HepG2 (cell line): Measurements from ENCODE around the gene RPL27A. TPM values are rescaled to one million over a fixed set of nuclear protein-coding genes. Genes with fewer than 3 reads are reported as not detected.

Experiments used
- CHD4 ChIP-seq: fragments of 200-600 bp; sonication (generic); IDR thresholded peaks from 2 replicates; pipeline ENCODE4 v1.7.0; 2017; ENCODE audit warnings: mild to moderate bottlenecking, low read length, borderline replicate concordance
- DPF2 ChIP-seq: sonication (generic); formaldehyde crosslinking; IDR thresholded peaks from 2 replicates; pipeline ENCODE4 v1.4.0; 2020; ENCODE audit warnings: mild to moderate bottlenecking, low read depth, missing genetic modification reagents, borderline replicate concordance
- GABPA ChIP-seq, 2 experiments: IDR thresholded peaks; 2 replicates each; pipeline ENCODE4 v1.6.1; 2011 to 2016; ENCODE audit warnings: low read depth in 2 of 2, low read length in 1 of 2, missing biosample characterization in 1 of 2, missing genetic modification characterization in 1 of 2
- GTF2F1 ChIP-seq: fragments of 150-350 bp; IDR thresholded peaks from 2 replicates; pipeline ENCODE4 v1.6.1; 2014; ENCODE audit warnings: low read length
- HNRNPUL1 ChIP-seq: fragments of 200-400 bp; formaldehyde crosslinking; IDR thresholded peaks from 2 replicates; pipeline ENCODE4 v1.6.1; 2017; ENCODE audit warnings: low read depth, mild to moderate bottlenecking, low read length, moderate library complexity
- KLF11 ChIP-seq: IDR thresholded peaks from 2 replicates; pipeline ENCODE4 v1.6.1; 2016; ENCODE audit warnings: missing compliant biosample characterization
- MAFF ChIP-seq: IDR thresholded peaks from 2 replicates; pipeline ENCODE4 v1.6.1; 2011; ENCODE audit warnings: low read depth, low read length, improper control_type of control experiment
- NR2F6 ChIP-seq, 2 experiments: IDR thresholded peaks; 2 replicates each; pipeline ENCODE4 v1.6.1; 2016; ENCODE audit warnings: antibody characterized with exemption in 1 of 2, mild to moderate bottlenecking in 1 of 2
- PHF20 ChIP-seq: sonication (generic); formaldehyde crosslinking; IDR thresholded peaks from 2 replicates; pipeline ENCODE4 v1.5.0; 2020; ENCODE audit warnings: mild to moderate bottlenecking, missing genetic modification reagents
- POLR2A ChIP-seq, 2 experiments: IDR thresholded peaks; 2 replicates each; pipeline ENCODE4 v1.6.1; 2011; ENCODE audit warnings: low read depth in 2 of 2, low read length in 2 of 2, mild to moderate bottlenecking in 1 of 2, moderate library complexity in 1 of 2; ENCODE audit not compliant: insufficient read depth in 1 of 2
- RAD51 ChIP-seq: fragments of 450-650 bp; IDR thresholded peaks from 2 replicates; pipeline ENCODE4 v1.6.1; 2016; ENCODE audit warnings: borderline replicate concordance
- RXRB ChIP-seq: IDR thresholded peaks from 2 replicates; pipeline ENCODE4 v1.6.1; 2016; ENCODE audit warnings: borderline replicate concordance, missing genetic modification reagents, missing compliant biosample characterization
- ZBTB38 ChIP-seq: sonication (generic); formaldehyde crosslinking; IDR thresholded peaks from 2 replicates; pipeline ENCODE4 v1.5.1; 2020; ENCODE audit warnings: mild to moderate bottlenecking, missing genetic modification reagents
- ZNF260 ChIP-seq: sonication (generic); formaldehyde crosslinking; IDR thresholded peaks from 2 replicates; pipeline ENCODE4 v1.4.0; 2020; ENCODE audit warnings: missing genetic modification reagents, low read depth, mild to moderate bottlenecking, borderline replicate concordance
- ZNF441 ChIP-seq: sonication (generic); formaldehyde crosslinking; IDR thresholded peaks from 2 replicates; pipeline ENCODE4 v1.7.0; 2021; ENCODE audit warnings: missing genetic modification reagents, borderline replicate concordance
- ZNF501 ChIP-seq: sonication (generic); formaldehyde crosslinking; IDR thresholded peaks from 2 replicates; pipeline ENCODE4 v1.5.1; 2020; ENCODE audit warnings: mild to moderate bottlenecking, moderate library complexity, missing genetic modification reagents
- ZSCAN25 ChIP-seq: sonication (generic); formaldehyde crosslinking; IDR thresholded peaks from 2 replicates; pipeline ENCODE4 v1.8.0; 2022; ENCODE audit warnings: mild to moderate bottlenecking, missing genetic modification reagents
- polyA plus RNA-seq, 8 experiments: library from polyadenylated mRNA; depleted of rRNA in 3 of 8; stranded (reverse) in 7 of 8; unstranded in 1 of 8; fragments of >200 nt; fragmentation: Illumina TruSeq in 4 of 8; extraction: Trizol in 4 of 8; gene quantifications; 2 replicates each; pipeline versions ENCODE4 v1.2.1 to v1.2.3, GENCODE V29; 2011 to 2016; ENCODE audit warnings: low read depth in 4 of 8, missing spikeins in 1 of 8, mixed read lengths in 1 of 8; ENCODE audit not compliant: insufficient read depth in 1 of 8
- total RNA-seq, 5 experiments: library from RNA; depleted of rRNA; stranded (reverse); fragments of >200 nt; fragmentation: Illumina TruSeq; extraction: Trizol; gene quantifications; 2 replicates each; pipeline ENCODE4 v1.2.3, GENCODE V29; 2016; ENCODE audit warnings: low read depth in 1 of 5
- TF ChIP-seq, protein P1 (sequence below): sonication (generic); formaldehyde crosslinking; IDR thresholded peaks from 2 replicates; pipeline ENCODE4; 2020; ENCODE audit warnings: missing genetic modification reagents, mild to moderate bottlenecking, borderline replicate concordance
- TF ChIP-seq, protein P2 (sequence below): IDR thresholded peaks from 2 replicates; pipeline ENCODE4 v1.6.1; 2012; ENCODE audit warnings: inconsistent platforms
- TF ChIP-seq, protein P3 (sequence below): sonication (generic); formaldehyde crosslinking; IDR thresholded peaks from 2 replicates; pipeline ENCODE4 v1.5.1; 2020; ENCODE audit warnings: missing genetic modification reagents, mild to moderate bottlenecking, borderline replicate concordance
- TF ChIP-seq, protein P4 (sequence below): sonication (generic); formaldehyde crosslinking; IDR thresholded peaks from 2 replicates; pipeline ENCODE4 v1.5.1; 2020; ENCODE audit warnings: mild to moderate bottlenecking, missing genetic modification reagents
- TF ChIP-seq, protein P5 (sequence below): sonication (generic); formaldehyde crosslinking; IDR thresholded peaks from 2 replicates; pipeline ENCODE4 v1.4.0; 2020; ENCODE audit warnings: missing genetic modification reagents

RPL27A gene
- total and polyA plus RNA-seq, 2 of the 13 experiments (the other 11 are each of a cell fraction or from before 2014, with no cell fraction given) = 1,531 to 2,153 TPM

DNA sequence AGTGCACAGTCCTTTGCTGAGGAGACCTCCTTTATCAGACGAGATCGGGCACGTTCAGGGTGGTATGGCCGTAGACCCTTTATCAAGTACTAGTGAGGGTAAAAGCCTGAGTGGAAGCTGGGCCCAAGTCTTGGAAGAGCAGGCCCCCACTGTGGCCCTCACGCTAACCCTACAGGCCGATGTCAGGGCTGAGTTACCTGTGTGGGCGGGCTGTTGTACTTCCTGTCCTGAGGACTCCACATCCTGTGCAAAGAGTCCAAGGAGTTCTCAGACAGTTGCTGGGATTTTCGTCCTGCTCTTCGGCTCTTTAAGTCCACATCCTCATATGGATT lies 34.9 kb downstream of the RPL27A start (continued):
- TF ChIP-seq GABPA (IDR thresholded peaks at IDR 0.05; ENCODE audit: low read depth, low read length) = peak; percentile 60
- TF ChIP-seq GABPA (CRISPR knock-in tag; IDR thresholded peaks at IDR 0.05; ENCODE audit: low read depth) = peak; percentile 85
- TF ChIP-seq RAD51 = no peak
- TF ChIP-seq, protein P1, sequence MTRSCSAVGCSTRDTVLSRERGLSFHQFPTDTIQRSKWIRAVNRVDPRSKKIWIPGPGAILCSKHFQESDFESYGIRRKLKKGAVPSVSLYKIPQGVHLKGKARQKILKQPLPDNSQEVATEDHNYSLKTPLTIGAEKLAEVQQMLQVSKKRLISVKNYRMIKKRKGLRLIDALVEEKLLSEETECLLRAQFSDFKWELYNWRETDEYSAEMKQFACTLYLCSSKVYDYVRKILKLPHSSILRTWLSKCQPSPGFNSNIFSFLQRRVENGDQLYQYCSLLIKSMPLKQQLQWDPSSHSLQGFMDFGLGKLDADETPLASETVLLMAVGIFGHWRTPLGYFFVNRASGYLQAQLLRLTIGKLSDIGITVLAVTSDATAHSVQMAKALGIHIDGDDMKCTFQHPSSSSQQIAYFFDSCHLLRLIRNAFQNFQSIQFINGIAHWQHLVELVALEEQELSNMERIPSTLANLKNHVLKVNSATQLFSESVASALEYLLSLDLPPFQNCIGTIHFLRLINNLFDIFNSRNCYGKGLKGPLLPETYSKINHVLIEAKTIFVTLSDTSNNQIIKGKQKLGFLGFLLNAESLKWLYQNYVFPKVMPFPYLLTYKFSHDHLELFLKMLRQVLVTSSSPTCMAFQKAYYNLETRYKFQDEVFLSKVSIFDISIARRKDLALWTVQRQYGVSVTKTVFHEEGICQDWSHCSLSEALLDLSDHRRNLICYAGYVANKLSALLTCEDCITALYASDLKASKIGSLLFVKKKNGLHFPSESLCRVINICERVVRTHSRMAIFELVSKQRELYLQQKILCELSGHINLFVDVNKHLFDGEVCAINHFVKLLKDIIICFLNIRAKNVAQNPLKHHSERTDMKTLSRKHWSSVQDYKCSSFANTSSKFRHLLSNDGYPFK (CRISPR knock-in tag) = no peak
- TF ChIP-seq KLF11 = no peak
- no peak for TF ChIP-seq CHD4
- TF ChIP-seq HNRNPUL1 = no peak
- no peak for TF ChIP-seq DPF2 (CRISPR knock-in tag)
- TF ChIP-seq POLR2A (IDR thresholded peaks at IDR 0.05; ENCODE audit: insufficient read depth in 1 of 2, low read depth in 2 of 2, low read length in 2 of 2) = 0 out of 4 replicates have a peak, but pooled peaks of 1 of the 2 experiments have one; percentile 18
- peak; percentile 78 for TF ChIP-seq ZNF501
- TF ChIP-seq ZNF441 = no peak
- TF ChIP-seq GTF2F1 = no peak
- TF ChIP-seq, protein P2, sequence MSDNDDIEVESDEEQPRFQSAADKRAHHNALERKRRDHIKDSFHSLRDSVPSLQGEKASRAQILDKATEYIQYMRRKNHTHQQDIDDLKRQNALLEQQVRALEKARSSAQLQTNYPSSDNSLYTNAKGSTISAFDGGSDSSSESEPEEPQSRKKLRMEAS = peak; percentile 34; the same call in 1 of the 2 replicates
- no peak for TF ChIP-seq ZNF260 (CRISPR knock-in tag)
- no peak for TF ChIP-seq MAFF
- TF ChIP-seq NR2F6 (IDR thresholded peaks at IDR 0.05) = no peak
- no peak for TF ChIP-seq NR2F6 (CRISPR knock-in tag; IDR thresholded peaks at IDR 0.05)
- 0 out of 2 replicates have a peak, but pooled peaks have one; percentile 11 for TF ChIP-seq ZSCAN25 (CRISPR knock-in tag)
- TF ChIP-seq ZBTB38 (CRISPR knock-in tag) = peak; percentile 49; the same call in 1 of the 2 replicates
- TF ChIP-seq PHF20 = no peak
- TF ChIP-seq, protein P3, sequence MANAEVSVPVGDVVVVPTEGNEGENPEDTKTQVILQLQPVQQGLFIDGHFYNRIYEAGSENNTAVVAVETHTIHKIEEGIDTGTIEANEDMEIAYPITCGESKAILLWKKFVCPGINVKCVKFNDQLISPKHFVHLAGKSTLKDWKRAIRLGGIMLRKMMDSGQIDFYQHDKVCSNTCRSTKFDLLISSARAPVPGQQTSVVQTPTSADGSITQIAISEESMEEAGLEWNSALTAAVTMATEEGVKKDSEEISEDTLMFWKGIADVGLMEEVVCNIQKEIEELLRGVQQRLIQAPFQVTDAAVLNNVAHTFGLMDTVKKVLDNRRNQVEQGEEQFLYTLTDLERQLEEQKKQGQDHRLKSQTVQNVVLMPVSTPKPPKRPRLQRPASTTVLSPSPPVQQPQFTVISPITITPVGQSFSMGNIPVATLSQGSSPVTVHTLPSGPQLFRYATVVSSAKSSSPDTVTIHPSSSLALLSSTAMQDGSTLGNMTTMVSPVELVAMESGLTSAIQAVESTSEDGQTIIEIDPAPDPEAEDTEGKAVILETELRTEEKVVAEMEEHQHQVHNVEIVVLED (CRISPR knock-in tag) = no peak
- TF ChIP-seq, protein P4, sequence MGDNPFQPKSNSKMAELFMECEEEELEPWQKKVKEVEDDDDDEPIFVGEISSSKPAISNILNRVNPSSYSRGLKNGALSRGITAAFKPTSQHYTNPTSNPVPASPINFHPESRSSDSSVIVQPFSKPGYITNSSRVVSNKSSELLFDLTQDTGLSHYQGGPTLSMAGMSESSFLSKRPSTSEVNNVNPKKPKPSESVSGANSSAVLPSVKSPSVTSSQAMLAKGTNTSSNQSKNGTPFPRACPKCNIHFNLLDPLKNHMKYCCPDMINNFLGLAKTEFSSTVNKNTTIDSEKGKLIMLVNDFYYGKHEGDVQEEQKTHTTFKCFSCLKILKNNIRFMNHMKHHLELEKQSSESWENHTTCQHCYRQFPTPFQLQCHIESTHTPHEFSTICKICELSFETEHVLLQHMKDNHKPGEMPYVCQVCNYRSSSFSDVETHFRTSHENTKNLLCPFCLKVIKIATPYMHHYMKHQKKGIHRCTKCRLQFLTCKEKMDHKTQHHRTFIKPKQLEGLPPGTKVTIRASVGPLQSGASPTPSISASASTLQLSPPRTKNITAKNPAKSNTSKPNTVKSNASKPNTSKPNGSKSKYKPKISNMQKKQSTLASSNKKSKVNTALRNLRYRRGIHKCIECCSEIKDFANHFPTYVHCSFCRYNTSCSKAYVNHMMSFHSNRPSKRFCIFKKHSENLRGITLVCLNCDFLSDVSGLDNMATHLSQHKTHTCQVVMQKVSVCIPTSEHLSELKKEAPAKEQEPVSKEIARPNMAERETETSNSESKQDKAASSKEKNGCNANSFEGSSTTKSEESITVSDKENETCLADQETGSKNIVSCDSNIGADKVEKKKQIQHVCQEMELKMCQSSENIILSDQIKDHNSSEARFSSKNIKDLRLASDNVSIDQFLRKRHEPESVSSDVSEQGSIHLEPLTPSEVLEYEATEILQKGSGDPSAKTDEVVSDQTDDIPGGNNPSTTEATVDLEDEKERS (CRISPR knock-in tag) = no peak
- TF ChIP-seq RXRB (CRISPR knock-in tag) = 0 out of 2 replicates have a peak, but pooled peaks have one; percentile 10
- TF ChIP-seq, protein P5, sequence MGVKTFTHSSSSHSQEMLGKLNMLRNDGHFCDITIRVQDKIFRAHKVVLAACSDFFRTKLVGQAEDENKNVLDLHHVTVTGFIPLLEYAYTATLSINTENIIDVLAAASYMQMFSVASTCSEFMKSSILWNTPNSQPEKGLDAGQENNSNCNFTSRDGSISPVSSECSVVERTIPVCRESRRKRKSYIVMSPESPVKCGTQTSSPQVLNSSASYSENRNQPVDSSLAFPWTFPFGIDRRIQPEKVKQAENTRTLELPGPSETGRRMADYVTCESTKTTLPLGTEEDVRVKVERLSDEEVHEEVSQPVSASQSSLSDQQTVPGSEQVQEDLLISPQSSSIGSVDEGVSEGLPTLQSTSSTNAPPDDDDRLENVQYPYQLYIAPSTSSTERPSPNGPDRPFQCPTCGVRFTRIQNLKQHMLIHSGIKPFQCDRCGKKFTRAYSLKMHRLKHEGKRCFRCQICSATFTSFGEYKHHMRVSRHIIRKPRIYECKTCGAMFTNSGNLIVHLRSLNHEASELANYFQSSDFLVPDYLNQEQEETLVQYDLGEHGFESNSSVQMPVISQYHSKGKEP = no peak
